ENCODE data around the gene OSM.

DNA sequence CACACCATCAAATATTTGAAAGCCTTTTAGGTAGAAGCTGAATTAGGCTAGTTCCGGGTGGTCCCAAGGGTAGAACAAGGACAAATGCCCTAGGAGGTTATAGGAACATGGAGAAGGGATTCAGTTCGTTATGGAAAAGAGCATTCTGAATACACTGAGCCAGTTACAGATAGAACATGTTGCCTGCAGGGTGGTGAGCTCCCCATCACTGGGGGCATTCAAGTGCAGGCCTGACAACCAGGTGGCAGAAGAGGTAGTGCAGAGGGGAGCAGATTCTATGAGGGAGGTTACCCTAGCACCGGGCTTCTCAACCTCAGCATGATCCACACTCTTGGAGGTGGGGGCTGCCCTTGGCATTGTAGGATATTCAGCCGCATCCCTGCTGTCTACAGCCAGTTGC, 44.3 kb downstream of the OSM start:
- TF ChIP-seq, protein P1, sequence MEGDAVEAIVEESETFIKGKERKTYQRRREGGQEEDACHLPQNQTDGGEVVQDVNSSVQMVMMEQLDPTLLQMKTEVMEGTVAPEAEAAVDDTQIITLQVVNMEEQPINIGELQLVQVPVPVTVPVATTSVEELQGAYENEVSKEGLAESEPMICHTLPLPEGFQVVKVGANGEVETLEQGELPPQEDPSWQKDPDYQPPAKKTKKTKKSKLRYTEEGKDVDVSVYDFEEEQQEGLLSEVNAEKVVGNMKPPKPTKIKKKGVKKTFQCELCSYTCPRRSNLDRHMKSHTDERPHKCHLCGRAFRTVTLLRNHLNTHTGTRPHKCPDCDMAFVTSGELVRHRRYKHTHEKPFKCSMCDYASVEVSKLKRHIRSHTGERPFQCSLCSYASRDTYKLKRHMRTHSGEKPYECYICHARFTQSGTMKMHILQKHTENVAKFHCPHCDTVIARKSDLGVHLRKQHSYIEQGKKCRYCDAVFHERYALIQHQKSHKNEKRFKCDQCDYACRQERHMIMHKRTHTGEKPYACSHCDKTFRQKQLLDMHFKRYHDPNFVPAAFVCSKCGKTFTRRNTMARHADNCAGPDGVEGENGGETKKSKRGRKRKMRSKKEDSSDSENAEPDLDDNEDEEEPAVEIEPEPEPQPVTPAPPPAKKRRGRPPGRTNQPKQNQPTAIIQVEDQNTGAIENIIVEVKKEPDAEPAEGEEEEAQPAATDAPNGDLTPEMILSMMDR (IDR thresholded peaks at IDR 0.05), result no peak
- no peak for TF ChIP-seq POLR2A (IDR thresholded peaks at IDR 0.05)

Measured in sigmoid colon (tissue), 3 donors.